Measurements from ENCODE around the gene KY. TPM values are rescaled to one million over a fixed set of nuclear protein-coding genes. Genes with fewer than 3 reads are reported as not detected.
A peak's percentile ranks its signal among the peaks of the same experiment; 100 is the strongest.

The KY gene
- total RNA-seq, 1 donor: 10.5 TPM

- no peak for DNase-seq (ENCODE audit: low read depth)
- TF ChIP-seq CTCF (IDR thresholded peaks at IDR 0.05; ENCODE audit: insufficient read depth, low read length): no peak
Measured at GRCh38 chr3:134654031-134654430, 3.2 kb upstream of the KY start.

GRCh38 chr3:134652886-134653630, 2.2 kb upstream of the KY start:
- no peak for DNase-seq (ENCODE audit: low read depth)
- H3K4me3 ChIP-seq (ENCODE audit: low read depth, low read length): no peak overlapping the region
- no peak for TF ChIP-seq CTCF (IDR thresholded peaks at IDR 0.05; ENCODE audit: insufficient read depth, low read length)

More at GRCh38 chr3:134654031-134654430, 3.2 kb upstream of the KY start:
- H3K4me3 ChIP-seq (ENCODE audit: low read depth, low read length): no peak overlapping the region

DNA sequence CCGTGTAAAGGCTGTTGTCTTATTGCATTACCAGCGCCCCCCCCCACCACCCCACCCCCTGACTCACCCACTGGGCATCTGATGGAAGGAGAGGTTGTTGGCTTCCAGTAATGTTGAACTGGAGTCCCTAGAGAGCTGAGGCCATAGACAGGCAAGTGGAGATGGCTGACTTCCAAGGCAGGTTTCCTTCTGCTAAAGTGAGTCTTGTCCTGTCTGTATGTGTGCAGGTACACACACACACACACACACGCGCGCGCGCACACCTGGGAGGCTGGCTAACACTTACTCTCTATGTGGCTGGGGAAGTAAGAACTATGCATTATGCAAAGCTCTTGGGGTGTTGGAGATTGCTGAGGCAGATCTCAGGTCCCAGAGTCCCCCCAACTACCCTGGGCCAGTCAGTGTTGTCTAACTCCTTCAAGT, 1.6 kb upstream of the KY start:
- no peak for TF ChIP-seq CTCF (IDR thresholded peaks at IDR 0.05; ENCODE audit: insufficient read depth, low read length)
- no peak overlapping the region for H3K4me3 ChIP-seq (ENCODE audit: low read depth, low read length)
- peak; percentile 90 for DNase-seq (ENCODE audit: low read depth)

DNA sequence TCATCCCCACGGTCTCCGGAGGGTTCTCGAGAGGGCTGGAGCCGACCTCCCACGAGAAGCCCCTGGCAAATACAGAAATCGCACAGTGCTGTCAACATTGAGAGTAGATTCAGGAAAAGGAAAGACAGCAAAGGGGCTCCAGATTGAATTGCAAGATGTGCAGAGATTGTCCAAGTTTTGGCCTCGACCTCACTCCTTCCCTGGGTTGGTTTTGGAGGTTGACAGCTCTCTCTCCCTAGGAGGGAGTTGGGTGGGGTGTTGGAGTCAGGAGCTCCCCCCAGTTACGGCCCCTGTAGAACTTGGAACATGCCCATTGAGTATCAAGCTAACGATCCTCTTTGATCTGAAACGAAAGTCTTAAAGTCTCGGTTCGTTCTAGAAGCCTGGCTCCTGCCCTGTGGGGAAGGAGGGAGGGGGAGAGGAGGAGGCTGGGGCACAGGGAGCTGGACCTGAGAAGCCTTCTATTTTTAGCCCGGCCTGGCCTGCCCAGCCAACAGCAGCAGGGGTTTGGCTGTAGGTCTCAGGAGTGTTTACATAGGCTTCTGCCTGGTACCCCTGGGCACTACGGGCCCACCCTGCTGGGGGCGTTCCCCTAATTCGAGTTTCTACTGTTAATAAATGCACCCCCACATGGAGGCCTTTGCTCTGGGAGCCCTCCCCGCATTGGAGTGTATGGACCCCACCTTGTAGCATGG, 672 bp upstream of the KY start:
- no peak for TF ChIP-seq CTCF (IDR thresholded peaks at IDR 0.05; ENCODE audit: insufficient read depth, low read length)
- peak; percentile 80 for DNase-seq (ENCODE audit: low read depth)
- H3K4me3 ChIP-seq (ENCODE audit: low read depth, low read length): peak overlapping the region; percentile 70

- no peak for TF ChIP-seq CTCF (IDR thresholded peaks at IDR 0.05; ENCODE audit: insufficient read depth, low read length)
- no peak for DNase-seq (ENCODE audit: low read depth)
- H3K4me3 ChIP-seq (ENCODE audit: low read depth, low read length): no peak overlapping the region
Measured at GRCh38 chr3:134649106-134649705, 1.6 kb downstream of the KY start.

DNA sequence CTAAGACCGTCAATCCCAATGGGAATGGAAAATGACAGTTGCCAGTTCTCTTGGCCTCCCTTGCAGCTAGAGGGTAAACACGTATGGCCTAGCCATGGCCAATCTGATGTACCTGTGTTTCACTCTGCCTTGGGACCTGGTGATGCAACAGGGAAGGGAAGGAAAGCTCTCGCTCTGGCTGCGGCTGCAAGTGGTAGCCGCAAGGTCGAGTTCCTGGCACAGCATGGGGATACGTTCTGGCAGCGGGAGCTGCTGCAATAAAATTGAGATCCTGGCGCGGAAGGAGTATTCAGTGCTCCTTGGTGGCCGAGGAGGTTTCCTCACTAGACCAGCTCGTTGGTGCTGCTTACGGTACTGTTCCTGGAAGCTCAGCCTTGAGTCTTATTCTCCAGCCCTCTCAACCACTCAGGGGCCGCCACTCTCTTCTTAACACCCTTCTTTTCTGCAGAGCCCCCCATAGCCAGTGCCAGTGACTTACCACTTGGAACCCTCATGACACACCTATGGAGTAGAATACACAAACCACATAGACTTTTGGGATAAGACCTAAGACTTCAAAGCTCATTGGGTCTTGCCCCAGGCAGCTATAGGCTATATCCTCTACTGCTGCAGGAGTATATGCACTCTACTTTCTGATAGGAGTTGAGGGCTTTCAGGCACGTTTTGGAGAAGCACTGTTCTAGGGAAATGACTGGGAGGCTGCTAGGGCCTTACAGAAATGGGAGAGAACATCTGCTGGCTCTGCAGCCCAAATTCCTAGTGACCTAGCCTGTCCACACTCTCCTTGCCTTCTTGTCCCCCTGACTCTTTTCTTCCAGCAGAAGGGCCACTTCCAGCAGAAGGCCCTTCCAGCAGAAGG, 2.7 kb downstream of the KY start:
- no peak for TF ChIP-seq CTCF (IDR thresholded peaks at IDR 0.05; ENCODE audit: insufficient read depth, low read length)
- DNase-seq (ENCODE audit: low read depth): no peak
- no peak overlapping the region for H3K4me3 ChIP-seq (ENCODE audit: low read depth, low read length)

Measured in fibroblast of the aortic adventitia (primary cell).